ENCODE data around the gene TBC1D8B.
"Not testable (repeated sequence)": the region's sequence is repeated elsewhere in the genome, so short reads cannot be mapped to it uniquely, and the experiment has no call there.

- not testable (repeated sequence) for TF ChIP-seq CTCF (IDR thresholded peaks at IDR 0.05 in 2 of 3, conservative IDR thresholded peaks at IDR 0.05 in 1 of 3; ENCODE audit: borderline replicate concordance in 1 of 3, insufficient read depth in 1 of 3, low read depth in 2 of 3, low read length in 2 of 3); EZH2phosphoT487 (IDR thresholded peaks at IDR 0.05; ENCODE audit: borderline replicate concordance); EZH2 (IDR thresholded peaks at IDR 0.05); SIN3A (IDR thresholded peaks at IDR 0.05; ENCODE audit: low read depth)
Measured at GRCh38 chrX:106872796-106873195, 70.3 kb downstream of the TBC1D8B start.

All from HCT116 (cell line).